Panc1 (cell line): ENCODE data around the gene INPP5E. TPM values are rescaled to one million over a fixed set of nuclear protein-coding genes. Genes with fewer than 3 reads are reported as not detected.

Source experiments
- ATAC-seq: fragments of 200-7000 bp; cut with Tn5 transposase; 2 replicates; pipeline ENCODE4 v1.9.1; 2020; ENCODE audit warnings: mild to moderate bottlenecking, moderate library complexity
- BruUV-seq: library from RNA; stranded (reverse); fragments of 400-500 nt; replicated peaks from 2 replicates; lab custom pipeline; 2021; lab: Mats Ljungman, UMichigan
- CTCF ChIA-PET: fragments of 300-600 bp; sonication (Branson Sonifier 250); formaldehyde crosslinking; loops from one replicate; lab custom pipeline; 2022; ENCODE audit warnings: antibody characterized with exemption; lab: Charles Lee
- POLR2A ChIA-PET: fragments of 300-600 bp; sonication (Branson Sonifier 250); formaldehyde crosslinking; loops from one replicate; lab custom pipeline; 2022; ENCODE audit warnings: antibody characterized with exemption; lab: Charles Lee
- DNase-seq: peaks from one replicate; pipeline ENCODE4 v3.0.0-alpha.2; 2010; ENCODE audit warnings: low read depth, low spot score
- H3K27ac ChIP-seq: 2 replicates; pipeline ENCODE4 v1.5.1; 2011; ENCODE audit warnings: mild to moderate bottlenecking, low read length, inconsistent platforms
- H3K27me3 ChIP-seq: fragments of 200-500 bp; sonication (Bioruptor generic); 2 replicates; pipeline ENCODE4 v1.6.0; 2014; ENCODE audit warnings: low read length, inconsistent platforms; ENCODE audit not compliant: control insufficient read depth, insufficient read depth
- H3K36me3 ChIP-seq: fragments of 200-500 bp; sonication (Bioruptor generic); 2 replicates; pipeline ENCODE4 v1.5.1; 2014; ENCODE audit warnings: inconsistent platforms, mild to moderate bottlenecking, low read length, moderate library complexity; ENCODE audit not compliant: control insufficient read depth, insufficient read depth
- H3K4me1 ChIP-seq: 2 replicates; pipeline ENCODE4 v1.5.1; 2011; ENCODE audit warnings: inconsistent platforms, mild to moderate bottlenecking, low read length, moderate library complexity; ENCODE audit not compliant: control insufficient read depth, insufficient read depth
- H3K4me3 ChIP-seq, 2 experiments: 2 replicates each; pipeline ENCODE4 v1.5.1; 2011 to 2012; ENCODE audit warnings: low read depth in 2 of 2, low read length in 2 of 2, mild to moderate bottlenecking in 2 of 2, inconsistent platforms in 1 of 2, moderate library complexity in 1 of 2
- H3K9me3 ChIP-seq: fragments of 200-500 bp; sonication (Bioruptor generic); 2 replicates; pipeline ENCODE4 v1.5.1; 2014; ENCODE audit warnings: low read depth, mild to moderate bottlenecking, inconsistent platforms, low read length, moderate library complexity; ENCODE audit not compliant: control insufficient read depth, insufficient read depth
- POLR2AphosphoS5 ChIP-seq: IDR thresholded peaks from 2 replicates; pipeline ENCODE4 v1.6.1; 2012; ENCODE audit warnings: mild to moderate bottlenecking, low read depth, low read length, moderate library complexity
- SIN3A ChIP-seq: IDR thresholded peaks from 2 replicates; pipeline ENCODE4 v1.6.1; 2012; ENCODE audit warnings: low read depth, mild to moderate bottlenecking, low read length, moderate library complexity, borderline replicate concordance; ENCODE audit not compliant: insufficient read depth
- TCF7L2 ChIP-seq: IDR thresholded peaks from 2 replicates; pipeline ENCODE4 v1.6.1; 2011; ENCODE audit warnings: mild to moderate bottlenecking, low read depth, low read length, inconsistent platforms
- in situ Hi-C: cut with HindIII; loops from 2 replicates; pipeline ENCODE4 v1.10.0; 2016; ENCODE audit warnings: low sequenced_read_pairs, low pct_unique_long_range_greater_than_20kb
- intact Hi-C: fragments of 100-400 bp; cut with micrococcal nuclease; formaldehyde crosslinking; loops from one replicate; pipeline ENCODE4 v1.10.0; 2022; ENCODE audit not compliant: unreplicated experiment
- total RNA-seq: library from RNA; stranded (reverse); gene quantifications from one replicate; pipeline ENCODE4 v1.2.1, GENCODE V29; 2021; ENCODE audit not compliant: unreplicated experiment
- TF ChIP-seq, protein P1 (sequence below): fragments of 450-650 bp; IDR thresholded peaks from 2 replicates; pipeline ENCODE4 v1.5.1; 2017; ENCODE audit warnings: mild to moderate bottlenecking
- TF ChIP-seq, protein P2 (sequence below), 2 experiments: IDR thresholded peaks; 2 replicates each; pipeline ENCODE4 v1.6.1; 2011 to 2012; ENCODE audit warnings: low read depth in 2 of 2, control low read depth in 1 of 2, low read length in 1 of 2, mild to moderate bottlenecking in 1 of 2, moderate library complexity in 1 of 2; ENCODE audit not compliant: insufficient read depth in 1 of 2

The INPP5E gene
- total RNA-seq, 1 experiment from 2014 or later: 14.1 TPM

DNA sequence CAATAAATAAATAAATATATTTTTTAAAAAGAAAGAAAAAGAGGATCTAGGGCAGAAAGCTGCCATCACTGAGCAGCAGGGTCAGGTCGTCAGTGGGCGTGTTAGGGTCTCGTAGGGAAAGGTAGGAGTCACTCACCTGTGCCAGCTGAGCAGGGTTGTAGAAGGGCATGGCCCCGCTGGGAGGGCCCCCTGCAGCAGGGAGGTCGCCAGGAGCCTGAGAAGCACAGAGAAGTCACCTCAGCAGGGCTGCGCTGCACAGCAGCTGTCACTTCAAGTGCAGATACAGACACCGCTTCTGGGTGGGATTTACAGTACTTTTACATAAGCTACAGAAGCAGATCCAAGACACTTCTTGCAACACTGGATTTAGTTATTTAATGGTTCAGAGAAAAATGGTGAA lies 4.0 kb upstream of the INPP5E start:
- no peaks in the 10 kb centered on the region for H3K4me1 ChIP-seq
- ChIA-PET CTCF (no interaction called here), POLR2A (no interaction called here)
- no peaks in the 10 kb centered on the region for H3K9me3 ChIP-seq
- DNase-seq: no peak
- no TSS peak for BruUV-seq
- ATAC-seq: no peak
- in situ Hi-C loops (no loop called here), intact Hi-C loops (no loop called here)
- TF ChIP-seq POLR2AphosphoS5 (no peak), SIN3A (no peak), TCF7L2 (no peak)
- TF ChIP-seq, protein P1, sequence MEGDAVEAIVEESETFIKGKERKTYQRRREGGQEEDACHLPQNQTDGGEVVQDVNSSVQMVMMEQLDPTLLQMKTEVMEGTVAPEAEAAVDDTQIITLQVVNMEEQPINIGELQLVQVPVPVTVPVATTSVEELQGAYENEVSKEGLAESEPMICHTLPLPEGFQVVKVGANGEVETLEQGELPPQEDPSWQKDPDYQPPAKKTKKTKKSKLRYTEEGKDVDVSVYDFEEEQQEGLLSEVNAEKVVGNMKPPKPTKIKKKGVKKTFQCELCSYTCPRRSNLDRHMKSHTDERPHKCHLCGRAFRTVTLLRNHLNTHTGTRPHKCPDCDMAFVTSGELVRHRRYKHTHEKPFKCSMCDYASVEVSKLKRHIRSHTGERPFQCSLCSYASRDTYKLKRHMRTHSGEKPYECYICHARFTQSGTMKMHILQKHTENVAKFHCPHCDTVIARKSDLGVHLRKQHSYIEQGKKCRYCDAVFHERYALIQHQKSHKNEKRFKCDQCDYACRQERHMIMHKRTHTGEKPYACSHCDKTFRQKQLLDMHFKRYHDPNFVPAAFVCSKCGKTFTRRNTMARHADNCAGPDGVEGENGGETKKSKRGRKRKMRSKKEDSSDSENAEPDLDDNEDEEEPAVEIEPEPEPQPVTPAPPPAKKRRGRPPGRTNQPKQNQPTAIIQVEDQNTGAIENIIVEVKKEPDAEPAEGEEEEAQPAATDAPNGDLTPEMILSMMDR: no peak
- TF ChIP-seq, protein P2, sequence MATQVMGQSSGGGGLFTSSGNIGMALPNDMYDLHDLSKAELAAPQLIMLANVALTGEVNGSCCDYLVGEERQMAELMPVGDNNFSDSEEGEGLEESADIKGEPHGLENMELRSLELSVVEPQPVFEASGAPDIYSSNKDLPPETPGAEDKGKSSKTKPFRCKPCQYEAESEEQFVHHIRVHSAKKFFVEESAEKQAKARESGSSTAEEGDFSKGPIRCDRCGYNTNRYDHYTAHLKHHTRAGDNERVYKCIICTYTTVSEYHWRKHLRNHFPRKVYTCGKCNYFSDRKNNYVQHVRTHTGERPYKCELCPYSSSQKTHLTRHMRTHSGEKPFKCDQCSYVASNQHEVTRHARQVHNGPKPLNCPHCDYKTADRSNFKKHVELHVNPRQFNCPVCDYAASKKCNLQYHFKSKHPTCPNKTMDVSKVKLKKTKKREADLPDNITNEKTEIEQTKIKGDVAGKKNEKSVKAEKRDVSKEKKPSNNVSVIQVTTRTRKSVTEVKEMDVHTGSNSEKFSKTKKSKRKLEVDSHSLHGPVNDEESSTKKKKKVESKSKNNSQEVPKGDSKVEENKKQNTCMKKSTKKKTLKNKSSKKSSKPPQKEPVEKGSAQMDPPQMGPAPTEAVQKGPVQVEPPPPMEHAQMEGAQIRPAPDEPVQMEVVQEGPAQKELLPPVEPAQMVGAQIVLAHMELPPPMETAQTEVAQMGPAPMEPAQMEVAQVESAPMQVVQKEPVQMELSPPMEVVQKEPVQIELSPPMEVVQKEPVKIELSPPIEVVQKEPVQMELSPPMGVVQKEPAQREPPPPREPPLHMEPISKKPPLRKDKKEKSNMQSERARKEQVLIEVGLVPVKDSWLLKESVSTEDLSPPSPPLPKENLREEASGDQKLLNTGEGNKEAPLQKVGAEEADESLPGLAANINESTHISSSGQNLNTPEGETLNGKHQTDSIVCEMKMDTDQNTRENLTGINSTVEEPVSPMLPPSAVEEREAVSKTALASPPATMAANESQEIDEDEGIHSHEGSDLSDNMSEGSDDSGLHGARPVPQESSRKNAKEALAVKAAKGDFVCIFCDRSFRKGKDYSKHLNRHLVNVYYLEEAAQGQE (IDR thresholded peaks at IDR 0.05; ENCODE audit: insufficient read depth in 1 of 2, low read depth in 2 of 2, low read length in 1 of 2): no peak
- no peaks in the 10 kb centered on the region for H3K27me3 ChIP-seq
- no peak overlapping the region for H3K27ac ChIP-seq
- no peak overlapping the region for H3K4me3 ChIP-seq
- H3K36me3 ChIP-seq: peaks cover 6% of the 10 kb centered on the region; the same call in 1 of the 2 replicates

DNA sequence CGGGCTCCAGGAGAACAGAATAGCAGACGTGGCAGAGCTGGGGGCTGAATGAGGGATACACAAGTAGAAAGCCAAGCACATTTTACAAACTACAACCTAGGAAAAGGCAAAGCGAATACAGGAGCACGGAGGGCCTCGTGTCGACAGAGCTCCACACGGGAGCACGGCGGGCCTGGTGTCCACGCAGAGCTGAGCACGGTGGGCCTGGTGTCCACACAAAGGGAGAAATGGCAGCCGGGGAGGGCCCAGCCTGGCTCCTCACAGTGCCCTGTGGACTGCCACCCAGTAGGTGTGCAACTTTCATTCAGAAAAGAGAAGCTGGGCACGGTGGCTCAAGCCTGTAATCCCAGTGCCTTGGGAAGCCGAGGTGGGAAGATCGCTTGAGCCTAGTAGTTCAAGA lies 3.4 kb upstream of the INPP5E start:
- Histone ChIP-seq H3K4me3 (no peak overlapping the region), H3K4me1 (no peaks in the 10 kb centered on the region), H3K27ac (no peak overlapping the region), H3K27me3 (no peaks in the 10 kb centered on the region), H3K36me3 (peaks cover 6% of the 10 kb centered on the region; the same call in 1 of the 2 replicates), H3K9me3 (no peaks in the 10 kb centered on the region)
- ATAC-seq (no peak), DNase-seq (no peak)
- CTCF ChIA-PET: no interaction called here
- BruUV-seq: no TSS peak
- intact Hi-C loops: no loop called here
- TF ChIP-seq POLR2AphosphoS5: no peak
- TF ChIP-seq SIN3A: no peak
- TF ChIP-seq, protein P2 (IDR thresholded peaks at IDR 0.05; ENCODE audit: insufficient read depth in 1 of 2, low read depth in 2 of 2, low read length in 1 of 2): no peak
- no peak for TF ChIP-seq TCF7L2
- TF ChIP-seq, protein P1: no peak
- POLR2A ChIA-PET: interaction anchor here (0.6 kb wide), 1 partner anchor 98 kb away, joined by 3 read pairs; no protein-coding TSS in a partner anchor
- in situ Hi-C loops: no loop called here
